Measurements from ENCODE around the gene GALNT17.

GRCh38 chr7:71566376-71566775 lies 434.4 kb downstream of the GALNT17 start:
- no peak for TF ChIP-seq CTCF (IDR thresholded peaks at IDR 0.05; ENCODE audit: low read length)
- TF ChIP-seq EZH2 (optimal IDR thresholded peaks at IDR 0.05; ENCODE audit: low read depth, low read length), result no peak
- TF ChIP-seq EZH2phosphoT487 (IDR thresholded peaks at IDR 0.05; ENCODE audit: low read length), result no peak
